K562 (cell line): ENCODE results near the gene AFG1L. TPM values are rescaled to one million over a fixed set of nuclear protein-coding genes. Genes with fewer than 3 reads are reported as not detected.

Experiments used
- CCNT2 ChIP-seq: IDR thresholded peaks from 2 replicates; pipeline ENCODE4 v1.6.1; 2011; ENCODE audit warnings: borderline replicate concordance, low read depth, mild to moderate bottlenecking, moderate library complexity, mixed read lengths, low read length; ENCODE audit not compliant: insufficient read length; ENCODE audit errors: extremely low read depth
- CTCF ChIP-seq, 3 experiments: IDR thresholded peaks in 2 of 3; conservative IDR thresholded peaks in 1 of 3; 2 replicates each; pipeline ENCODE4 v1.5.1; 2011 to 2012; ENCODE audit warnings: low read length in 3 of 3, mild to moderate bottlenecking in 3 of 3, control low read depth in 2 of 3, improper control_type of control experiment in 1 of 3, inconsistent platforms in 1 of 3, low read depth in 1 of 3, mixed read lengths in 1 of 3, moderate library complexity in 1 of 3; ENCODE audit not compliant: insufficient read depth in 2 of 3
- HEY1 ChIP-seq: fragments of 250-450 bp; sonication (Bioruptor Pico); IDR thresholded peaks from 2 replicates; pipeline ENCODE4 v1.5.0; 2020; ENCODE audit warnings: mild to moderate bottlenecking, moderate library complexity, borderline replicate concordance
- MCM3 ChIP-seq: fragments of 450-650 bp; IDR thresholded peaks from 2 replicates; pipeline ENCODE4 v1.6.1; 2016
- MCM5 ChIP-seq: fragments of 450-650 bp; IDR thresholded peaks from 2 replicates; pipeline ENCODE4 v1.6.1; 2016; ENCODE audit warnings: low read depth
- NR2F6 ChIP-seq: fragments of 450-650 bp; formaldehyde crosslinking; IDR thresholded peaks from 2 replicates; pipeline ENCODE4 v1.4.0; 2020; ENCODE audit warnings: mild to moderate bottlenecking
- PTRF ChIP-seq: fragments of 450-650 bp; IDR thresholded peaks from 2 replicates; pipeline ENCODE4 v1.6.1; 2016; ENCODE audit warnings: mild to moderate bottlenecking, missing genetic modification characterization, missing compliant biosample characterization
- RAD51 ChIP-seq: fragments of 450-650 bp; IDR thresholded peaks from 2 replicates; pipeline ENCODE4 v1.7.1; 2016; ENCODE audit warnings: low read depth, mild to moderate bottlenecking, borderline replicate concordance
- RHOXF2B ChIP-seq: fragments of 250-450 bp; sonication (Bioruptor Pico); conservative IDR thresholded peaks from 2 replicates; pipeline ENCODE4 v1.5.1; 2021
- SAFB2 ChIP-seq: fragments of 200-400 bp; formaldehyde crosslinking; IDR thresholded peaks from 2 replicates; pipeline ENCODE4 v1.6.1; 2018; ENCODE audit warnings: borderline replicate concordance, low read length, low read depth, moderate library complexity; ENCODE audit not compliant: severe bottlenecking
- SRSF1 ChIP-seq: fragments of 200-400 bp; formaldehyde crosslinking; IDR thresholded peaks from 2 replicates; pipeline ENCODE4 v1.6.1; 2017; ENCODE audit warnings: mild to moderate bottlenecking, low read depth, low read length, moderate library complexity
- WHSC1 ChIP-seq: IDR thresholded peaks from one replicate; pipeline ENCODE4 v1.6.1; 2012; ENCODE audit warnings: low read length, control low read depth, inconsistent platforms
- ZC3H11A ChIP-seq: IDR thresholded peaks from 2 replicates; pipeline ENCODE4 v1.6.1; 2012; ENCODE audit warnings: low read depth, low read length, improper control_type of control experiment
- ZNF318 ChIP-seq, 2 experiments: fragments of 450-650 bp; IDR thresholded peaks; 2 replicates each; pipeline ENCODE4 v1.6.1; 2016; ENCODE audit warnings: mild to moderate bottlenecking in 2 of 2, borderline replicate concordance in 1 of 2, low read depth in 1 of 2, moderate library complexity in 1 of 2
- ZNF324 ChIP-seq: fragments of 250-450 bp; sonication (Bioruptor Pico); IDR thresholded peaks from 2 replicates; pipeline ENCODE4 v1.4.0; 2020; ENCODE audit warnings: mild to moderate bottlenecking
- ZNF696 ChIP-seq: fragments of 250-450 bp; sonication (Bioruptor Pico); conservative IDR thresholded peaks from 2 replicates; pipeline ENCODE4 v1.4.0; 2020; ENCODE audit warnings: mild to moderate bottlenecking, moderate library complexity
- ZNF780A ChIP-seq: fragments of 250-450 bp; sonication (Bioruptor Pico); IDR thresholded peaks from 2 replicates; pipeline ENCODE4 v1.5.0; 2021; ENCODE audit warnings: mild to moderate bottlenecking
- polyA plus RNA-seq, 8 experiments: library from polyadenylated mRNA; depleted of rRNA in 4 of 8; stranded (reverse) in 5 of 8; unstranded in 3 of 8; fragments of >200 nt; fragmentation: Nextera tagmentation in 2 of 8; fragmentation: Illumina TruSeq in 1 of 8; extraction: Ambion mirVana in 2 of 8; extraction: Trizol in 1 of 8; gene quantifications; 2 replicates each; pipeline versions ENCODE4 v1.2.1 to v1.2.3, GENCODE V29; 2011 to 2014; ENCODE audit warnings: inconsistent platforms in 1 of 8, missing spikeins in 1 of 8
- total RNA-seq, 7 experiments: library from RNA; depleted of rRNA in 6 of 7; stranded (reverse); fragments of >200 nt in 6 of 7; fragmentation: Illumina TruSeq in 2 of 7; extraction: Trizol in 2 of 7; gene quantifications; 2 replicates each; pipeline versions ENCODE4 v1.2.1 to v1.2.3, GENCODE V29; 2011 to 2021; ENCODE audit warnings: low replicate concordance in 1 of 7

The AFG1L gene
- total and polyA plus RNA-seq, 9 of the 15 experiments (the other 6 are each of a cell fraction or from before 2014, with no cell fraction given) = 2.2 to 15.5 (median 5.8) TPM

GRCh38 chr6:108260809-108261569, 33.9 kb upstream of the AFG1L start, which contains the start of gene SNX3 (continued):
- TF ChIP-seq NR2F6 (CRISPR knock-in tag) = no peak
- TF ChIP-seq RHOXF2B (CRISPR knock-in tag) = no peak
- no peak; the same call in 1 of the 2 replicates for TF ChIP-seq RAD51
- TF ChIP-seq ZC3H11A = no peak
- no peak for TF ChIP-seq MCM3
- TF ChIP-seq HEY1 (CRISPR knock-in tag) = no peak
- TF ChIP-seq ZNF318 (IDR thresholded peaks at IDR 0.05; ENCODE audit: borderline replicate concordance in 1 of 2, low read depth in 1 of 2) = no peak
- no peak for TF ChIP-seq ZNF780A (CRISPR knock-in tag)
- TF ChIP-seq ZNF324 = no peak
- TF ChIP-seq PTRF (tag) = no peak
- no peak for TF ChIP-seq SAFB2
- no peak for TF ChIP-seq ZNF696 (CRISPR knock-in tag)
- peak; percentile 8 to 39 (median 17); a peak in 2 of 6 replicates for TF ChIP-seq CTCF (IDR thresholded peaks at IDR 0.05 in 2 of 3, conservative IDR thresholded peaks at IDR 0.05 in 1 of 3; ENCODE audit: insufficient read depth in 2 of 3, low read depth in 1 of 3, low read length in 3 of 3)
- TF ChIP-seq WHSC1 = no peak
- no peak for TF ChIP-seq SRSF1
- peak; percentile 94 for TF ChIP-seq CCNT2
- TF ChIP-seq MCM5 = no peak
